OCI-M2 (cell line): ENCODE measurements around the gene FLYWCH1.

Experiments
- DNase-seq: peaks from one replicate; lab custom pipeline; 2025; ENCODE audit not compliant: unreplicated experiment; lab: John Stamatoyannopoulos, UW

Gene FLYWCH1

DNA sequence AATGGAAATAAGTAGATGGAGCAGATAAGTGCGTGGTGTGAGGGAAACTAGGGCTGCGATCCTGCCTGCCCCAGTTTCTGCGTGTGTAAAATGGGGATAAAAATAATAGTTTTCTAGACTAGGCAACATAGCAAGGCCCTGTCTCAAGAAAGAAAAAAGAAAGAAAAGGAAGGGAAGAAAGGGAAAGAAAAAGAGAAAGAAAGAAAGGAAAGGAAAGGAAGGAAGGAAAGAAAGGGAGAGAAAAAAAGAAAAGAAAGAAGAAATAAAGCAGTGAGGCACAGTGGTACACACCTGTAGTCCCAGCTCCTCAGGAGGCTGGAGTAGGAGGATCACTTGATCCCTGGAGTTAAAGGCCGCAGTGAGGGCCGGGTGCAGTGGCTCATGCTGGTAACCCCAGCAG, 70.7 kb downstream of the FLYWCH1 start:
- DNase-seq: no peak

- no peak for DNase-seq
These were observed 72.0 kb downstream of the FLYWCH1 start for GRCh38 chr16:2983706-2984136.

GRCh38 chr16:2985462-2985861, 73.7 kb downstream of the FLYWCH1 start:
- DNase-seq: no peak

DNA sequence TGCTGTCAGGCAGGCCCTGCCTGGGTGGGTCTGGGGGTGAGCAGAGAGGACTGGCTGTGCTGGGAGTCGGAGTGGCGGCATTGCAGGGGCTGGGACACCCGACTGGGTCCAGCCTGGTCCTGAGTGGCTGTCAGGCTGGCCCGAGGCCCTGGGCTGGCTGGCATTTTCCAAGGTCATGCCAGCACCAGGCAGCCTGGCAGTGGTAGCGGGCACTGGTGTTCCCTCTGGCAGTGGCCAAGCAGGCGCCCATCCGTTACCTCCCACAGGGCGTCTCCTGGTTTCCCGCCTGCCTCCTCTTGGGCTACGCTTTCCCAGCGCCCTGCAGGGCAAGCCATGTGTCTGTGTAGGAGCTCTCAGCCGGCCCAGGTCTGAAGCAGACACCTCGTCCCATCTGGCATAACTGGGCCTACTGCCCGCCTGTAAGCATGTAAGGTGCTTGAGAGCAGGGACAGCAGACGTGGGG, 74.2 kb downstream of the FLYWCH1 start:
- DNase-seq: no peak

DNA sequence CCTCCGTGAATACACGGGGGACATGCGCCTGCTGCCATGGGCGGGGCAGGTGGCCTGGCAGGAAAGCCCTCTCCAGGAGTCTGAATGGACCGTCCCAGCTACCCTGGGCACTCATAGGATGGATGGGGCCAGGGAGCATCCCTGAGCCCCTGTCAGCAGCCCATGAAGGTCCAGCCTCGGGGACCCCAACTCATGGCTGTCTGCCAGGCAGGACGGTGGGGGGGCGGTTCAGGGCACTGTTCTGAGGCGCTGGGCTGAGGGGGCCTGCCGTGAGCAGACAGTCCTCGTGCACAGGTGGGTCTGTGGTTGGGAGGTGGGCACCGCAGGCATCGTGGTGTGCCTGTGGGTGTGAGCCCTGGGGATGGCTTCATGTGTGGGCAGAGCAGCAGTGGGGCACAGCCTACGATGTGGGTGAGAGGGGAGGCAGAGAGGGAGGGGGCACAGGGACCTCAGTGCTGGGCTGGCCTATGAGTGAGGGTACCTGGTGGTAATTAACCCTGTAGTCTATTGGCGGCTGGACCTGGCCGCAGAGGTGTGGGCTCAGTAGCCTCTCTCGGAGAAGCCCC, 75.0 kb downstream of the FLYWCH1 start:
- no peak for DNase-seq

DNA sequence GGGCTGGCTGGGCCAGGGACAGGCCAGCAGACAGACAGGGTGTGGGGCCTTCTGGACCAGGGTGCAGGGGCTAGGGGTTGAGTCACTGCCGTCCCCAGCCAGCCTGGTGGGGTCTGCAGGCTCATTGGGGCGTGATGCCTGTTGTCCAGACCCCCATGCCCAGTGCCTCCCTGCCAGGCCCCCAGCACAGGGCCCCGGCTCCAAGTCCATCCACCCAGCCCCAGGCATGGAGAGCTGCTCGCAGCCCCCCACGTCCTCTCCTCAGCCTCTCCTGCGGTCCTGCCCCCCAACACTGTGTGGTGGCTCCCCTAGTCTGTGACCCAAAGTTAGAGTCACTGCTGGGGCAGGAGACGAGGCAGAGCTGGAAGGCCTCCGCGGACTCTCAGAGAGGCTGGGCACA, 75.6 kb downstream of the FLYWCH1 start:
- no peak for DNase-seq

GRCh38 chr16:2987833-2988232, 76.1 kb downstream of the FLYWCH1 start:
- no peak for DNase-seq

- DNase-seq: no peak
These were observed 76.9 kb downstream of the FLYWCH1 start for GRCh38 chr16:2988590-2989099.

DNA sequence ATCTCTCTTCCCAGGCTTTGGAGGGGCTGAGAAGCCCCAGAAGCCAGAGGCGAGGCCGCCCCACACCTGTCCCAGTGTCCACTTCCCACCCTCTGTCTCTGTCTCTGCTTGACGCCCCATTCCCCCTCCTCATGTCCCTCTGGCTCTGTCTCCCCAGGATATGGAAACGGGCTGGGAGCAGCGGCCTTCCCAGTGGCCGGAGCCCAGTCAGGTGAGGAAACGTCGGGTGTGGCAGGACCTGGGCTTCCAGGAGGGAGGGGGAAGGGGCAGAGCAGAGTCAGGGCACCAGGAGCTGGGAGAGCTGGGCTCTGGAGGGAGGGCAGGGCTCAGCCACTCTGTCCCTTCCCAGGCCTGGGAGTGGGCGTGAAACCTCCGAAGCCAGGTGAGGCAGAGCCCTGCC, 79.2 kb downstream of the FLYWCH1 start:
- DNase-seq: no peak

GRCh38 chr16:2991566-2992261, 80.0 kb downstream of the FLYWCH1 start:
- no peak for DNase-seq

GRCh38 chr16:2992383-2993081, 80.8 kb downstream of the FLYWCH1 start:
- no peak for DNase-seq

- DNase-seq: no peak
These were observed 84.6 kb downstream of the FLYWCH1 start for GRCh38 chr16:2996298-2996697.

GRCh38 chr16:2999929-3000328, 88.2 kb downstream of the FLYWCH1 start:
- DNase-seq: no peak

DNA sequence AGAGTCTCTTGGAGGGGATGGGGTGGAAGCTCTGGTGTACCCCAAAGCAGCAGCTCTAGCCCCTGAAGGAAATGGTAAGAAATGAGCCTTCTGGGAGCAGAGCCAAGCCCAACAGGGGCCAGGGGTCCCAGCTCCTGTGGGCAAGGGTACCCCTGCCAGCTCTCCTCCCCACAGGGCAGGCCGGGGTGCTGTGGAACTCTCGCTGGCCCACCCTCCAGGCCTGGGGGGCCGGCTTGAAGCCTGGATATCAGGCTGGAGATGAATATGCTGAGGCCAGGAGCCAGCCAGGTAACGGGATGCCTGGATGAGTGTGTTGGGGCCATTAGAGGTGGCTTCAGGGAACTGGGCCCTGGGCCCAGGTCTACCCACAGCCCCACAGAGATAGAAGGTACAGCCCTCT, 88.8 kb downstream of the FLYWCH1 start:
- no peak for DNase-seq
